A673 (cell line): Measurements from ENCODE around the gene RNH1.

ENCODE experiments used
- EZH2 ChIP-seq: fragments of 200-600 bp; sonication (generic); IDR thresholded peaks from 2 replicates; pipeline ENCODE4 v1.6.1; 2017; ENCODE audit warnings: borderline replicate concordance, low read depth, mild to moderate bottlenecking, mixed read lengths, antibody characterized with exemption, low read length; ENCODE audit not compliant: poor library complexity, severe bottlenecking
- TF ChIP-seq, protein P1 (sequence below): fragments of 300-800, 200-600 bp; sonication (generic); conservative IDR thresholded peaks from 2 replicates; pipeline ENCODE4 v1.5.1; 2017; ENCODE audit warnings: low read depth, mild to moderate bottlenecking, antibody characterized with exemption, low read length, moderate library complexity, mixed read lengths

DNA sequence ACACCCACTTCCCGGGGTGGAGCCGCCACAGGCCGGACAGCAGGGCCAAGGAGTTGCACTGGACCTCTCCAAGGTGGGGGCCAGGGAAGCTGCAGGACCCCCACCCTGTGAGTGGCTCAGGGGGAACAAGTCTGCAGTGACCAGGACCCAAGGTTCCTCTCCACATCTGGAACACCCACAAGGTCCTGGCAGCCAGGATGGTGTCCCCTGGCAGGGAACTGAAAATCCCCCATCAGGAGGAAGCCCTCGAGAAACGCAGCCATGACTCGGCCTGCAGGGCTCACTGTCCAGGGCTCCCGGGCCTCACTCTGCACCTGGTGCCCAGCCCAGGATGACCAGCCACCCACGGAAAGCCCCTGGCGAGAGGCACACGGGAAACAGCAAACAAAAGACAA, 11.5 kb downstream of the RNH1 start:
- TF ChIP-seq, protein P1, sequence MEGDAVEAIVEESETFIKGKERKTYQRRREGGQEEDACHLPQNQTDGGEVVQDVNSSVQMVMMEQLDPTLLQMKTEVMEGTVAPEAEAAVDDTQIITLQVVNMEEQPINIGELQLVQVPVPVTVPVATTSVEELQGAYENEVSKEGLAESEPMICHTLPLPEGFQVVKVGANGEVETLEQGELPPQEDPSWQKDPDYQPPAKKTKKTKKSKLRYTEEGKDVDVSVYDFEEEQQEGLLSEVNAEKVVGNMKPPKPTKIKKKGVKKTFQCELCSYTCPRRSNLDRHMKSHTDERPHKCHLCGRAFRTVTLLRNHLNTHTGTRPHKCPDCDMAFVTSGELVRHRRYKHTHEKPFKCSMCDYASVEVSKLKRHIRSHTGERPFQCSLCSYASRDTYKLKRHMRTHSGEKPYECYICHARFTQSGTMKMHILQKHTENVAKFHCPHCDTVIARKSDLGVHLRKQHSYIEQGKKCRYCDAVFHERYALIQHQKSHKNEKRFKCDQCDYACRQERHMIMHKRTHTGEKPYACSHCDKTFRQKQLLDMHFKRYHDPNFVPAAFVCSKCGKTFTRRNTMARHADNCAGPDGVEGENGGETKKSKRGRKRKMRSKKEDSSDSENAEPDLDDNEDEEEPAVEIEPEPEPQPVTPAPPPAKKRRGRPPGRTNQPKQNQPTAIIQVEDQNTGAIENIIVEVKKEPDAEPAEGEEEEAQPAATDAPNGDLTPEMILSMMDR, result no peak
- TF ChIP-seq EZH2, result no peak
